GM23338 (cell line): ENCODE measurements around the gene GLI1. TPM values are rescaled to one million over a fixed set of nuclear protein-coding genes. Genes with fewer than 3 reads are reported as not detected.
"Not testable (repeated sequence)": the region's sequence is repeated elsewhere in the genome, so short reads cannot be mapped to it uniquely, and the experiment has no call there.

Experiments used
- ATAC-seq: fragments of 200-7000 bp; cut with Tn5 transposase; 3 replicates; pipeline ENCODE4 v1.9.1; 2020
- DNase-seq: peaks from one replicate; pipeline ENCODE4 v3.0.0-alpha.2; 2015; ENCODE audit warnings: low spot score
- H2AFZ ChIP-seq: fragments of 200-600 bp; sonication (generic); 2 replicates; pipeline ENCODE4 v1.8.0; 2016; ENCODE audit warnings: antibody characterized with exemption, mild to moderate bottlenecking, moderate library complexity
- H3F3A ChIP-seq: fragments of 200-600 bp; sonication (generic); replicated peaks from 2 replicates; pipeline ENCODE4 v1.8.0; 2017; ENCODE audit warnings: antibody characterized with exemption, mixed run types, low read depth
- H3K27ac ChIP-seq: fragments of 200-600 bp; sonication (generic); 2 replicates; pipeline ENCODE4 v1.6.1; 2016; ENCODE audit warnings: low read depth
- H3K27me3 ChIP-seq: fragments of 200-600 bp; sonication (generic); 2 replicates; pipeline ENCODE4 v1.8.0; 2016; ENCODE audit warnings: mild to moderate bottlenecking, mixed run types, moderate library complexity; ENCODE audit not compliant: insufficient read depth
- H3K36me3 ChIP-seq: fragments of 200-600 bp; sonication (generic); 2 replicates; pipeline ENCODE4 v1.8.0; 2016; ENCODE audit warnings: mild to moderate bottlenecking; ENCODE audit not compliant: insufficient read depth
- H3K4me1 ChIP-seq: fragments of 200-600 bp; sonication (generic); 2 replicates; pipeline ENCODE4 v1.8.0; 2016; ENCODE audit warnings: mild to moderate bottlenecking, moderate library complexity; ENCODE audit not compliant: insufficient read depth
- H3K4me2 ChIP-seq: fragments of 200-600 bp; sonication (generic); 2 replicates; pipeline ENCODE4 v1.7.1; 2017; ENCODE audit warnings: mixed run types
- H3K4me3 ChIP-seq: fragments of 200-600 bp; sonication (generic); 2 replicates; pipeline ENCODE4 v1.6.1; 2016; ENCODE audit warnings: mixed run types
- H3K79me2 ChIP-seq: fragments of 200-600 bp; sonication (generic); replicated peaks from 2 replicates; pipeline ENCODE4 v1.8.0; 2017; ENCODE audit warnings: mild to moderate bottlenecking; ENCODE audit not compliant: insufficient read depth
- H3K9me2 ChIP-seq: fragments of 200-600 bp; sonication (generic); 2 replicates; pipeline ENCODE4 v1.8.0; 2017; ENCODE audit not compliant: insufficient read depth
- H4K20me1 ChIP-seq: fragments of 200-600 bp; sonication (generic); replicated peaks from 2 replicates; pipeline ENCODE4 v1.8.0; 2017; ENCODE audit warnings: mild to moderate bottlenecking; ENCODE audit not compliant: insufficient read depth
- H3K27ac Mint-ChIP-seq: 2 replicates; pipeline ENCODE4 v1.8.0; 2020; ENCODE audit warnings: inconsistent platforms, mild to moderate bottlenecking, moderate library complexity, mixed read lengths
- H3K27me3 Mint-ChIP-seq: 3 replicates; pipeline ENCODE4 v1.8.0; 2022; ENCODE audit warnings: low read depth, mild to moderate bottlenecking, moderate library complexity, mixed read lengths, inconsistent platforms; ENCODE audit not compliant: insufficient read depth, poor library complexity
- H3K36me3 Mint-ChIP-seq: 3 replicates; pipeline ENCODE4 v1.8.0; 2021; ENCODE audit warnings: low read depth, mild to moderate bottlenecking, inconsistent platforms, moderate library complexity, mixed read lengths
- H3K4me1 Mint-ChIP-seq: 3 replicates; pipeline ENCODE4 v1.8.0; 2020; ENCODE audit warnings: mild to moderate bottlenecking, inconsistent platforms, mixed read lengths
- H3K4me3 Mint-ChIP-seq: 3 replicates; pipeline ENCODE4 v1.8.0; 2021; ENCODE audit warnings: moderate library complexity, mild to moderate bottlenecking, inconsistent platforms, mixed read lengths
- H3K9me3 Mint-ChIP-seq: 3 replicates; pipeline ENCODE4 v1.8.0; 2020; ENCODE audit warnings: moderate library complexity, mild to moderate bottlenecking, inconsistent platforms, mixed read lengths
- CREB1 ChIP-seq: fragments of 250-450 bp; sonication (Bioruptor Pico); IDR thresholded peaks from 2 replicates; pipeline ENCODE4 v1.5.0; 2020; ENCODE audit warnings: low read depth, mild to moderate bottlenecking, moderate library complexity
- EZH2phosphoT487 ChIP-seq: fragments of 200-600 bp; sonication (generic); IDR thresholded peaks from one replicate; pipeline ENCODE4 v1.8.1; 2018; ENCODE audit warnings: antibody characterized with exemption; ENCODE audit not compliant: unreplicated experiment
- JUNB ChIP-seq: IDR thresholded peaks from one replicate; pipeline ENCODE4 v1.6.1; 2016; ENCODE audit warnings: antibody characterized with exemption; ENCODE audit not compliant: unreplicated experiment
- STAT1 ChIP-seq: IDR thresholded peaks from one replicate; pipeline ENCODE4 v1.6.1; 2016; ENCODE audit warnings: antibody characterized with exemption; ENCODE audit not compliant: unreplicated experiment
- ZNF114 ChIP-seq: fragments of 250-450 bp; sonication (Bioruptor Pico); IDR thresholded peaks from 2 replicates; pipeline ENCODE4 v1.5.0; 2020; ENCODE audit warnings: mild to moderate bottlenecking, moderate library complexity
- ZNF331 ChIP-seq: fragments of 250-450 bp; sonication (Bioruptor Pico); IDR thresholded peaks from 2 replicates; pipeline ENCODE4 v1.5.0; 2020; ENCODE audit warnings: low read depth, mild to moderate bottlenecking, moderate library complexity
- polyA plus RNA-seq: library from polyadenylated mRNA; unstranded; fragments of >200 nt; fragmentation: Nextera tagmentation; extraction: Ambion mirVana; gene quantifications from 2 replicates; pipeline ENCODE4 v1.2.1, GENCODE V29; 2016
- total RNA-seq: library from RNA; depleted of rRNA; stranded (reverse); fragments of >200 nt; shearing (Covaris generic); gene quantifications from 2 replicates; pipeline ENCODE4 v1.2.3, GENCODE V29; 2014

Gene GLI1
- total and polyA plus RNA-seq, 2 experiments from 2014 or later: 5.6 to 18.1 TPM

- H3K27me3 Mint-ChIP-seq: peaks cover 8% of the 10 kb centered on the region
- H3K36me3 Mint-ChIP-seq: peaks cover 10% of the 10 kb centered on the region
- DNase-seq (no peak), ATAC-seq (no peak)
- Histone ChIP-seq H4K20me1 (no peaks in the 10 kb centered on the region), H3K27ac (no peak overlapping the region), H3F3A (no peaks in the 10 kb centered on the region), H3K27me3 (no peaks in the 10 kb centered on the region), H2AFZ (no peak overlapping the region), H3K4me1 (no peaks in the 10 kb centered on the region), H3K9me2 (no peaks in the 10 kb centered on the region), H3K4me3 (no peak overlapping the region), H3K79me2 (no peaks in the 10 kb centered on the region), H3K4me2 (no peak overlapping the region), H3K36me3 (no peaks in the 10 kb centered on the region)
- H3K4me1 Mint-ChIP-seq: peaks cover 4% of the 10 kb centered on the region; the same call in 2 of the 3 replicates
- H3K27ac Mint-ChIP-seq: no peak overlapping the region
- peaks cover 18% of the 10 kb centered on the region for H3K9me3 Mint-ChIP-seq
- TF ChIP-seq ZNF114 (CRISPR knock-in tag) (no peak), STAT1 (no peak), ZNF331 (CRISPR knock-in tag) (no peak)
- H3K4me3 Mint-ChIP-seq: no peak overlapping the region
These were observed 21.2 kb upstream of the GLI1 start for GRCh38 chr12:57438400-57438799.

- peaks cover 10% of the 10 kb centered on the region for H3K36me3 Mint-ChIP-seq
- no peak for DNase-seq
- no peak overlapping the region for H2AFZ ChIP-seq
- H3K27ac Mint-ChIP-seq: no peak overlapping the region
- no peaks in the 10 kb centered on the region for H3K4me1 ChIP-seq
- H3K27me3 ChIP-seq: no peaks in the 10 kb centered on the region
- H3K4me3 Mint-ChIP-seq: no peak overlapping the region; the same call in 2 of the 3 replicates
- no peaks in the 10 kb centered on the region for H4K20me1 ChIP-seq
- H3K27ac ChIP-seq: no peak overlapping the region
- H3K79me2 ChIP-seq: no peaks in the 10 kb centered on the region
- H3K9me2 ChIP-seq: no peaks in the 10 kb centered on the region
- H3K4me3 ChIP-seq: no peak overlapping the region
- no peaks in the 10 kb centered on the region for H3F3A ChIP-seq
- no peaks in the 10 kb centered on the region; the same call in 2 of the 3 replicates for H3K4me1 Mint-ChIP-seq
- H3K36me3 ChIP-seq: no peaks in the 10 kb centered on the region
- no peak overlapping the region for H3K4me2 ChIP-seq
- no peak for TF ChIP-seq EZH2phosphoT487
- no peak for TF ChIP-seq CREB1 (CRISPR knock-in tag)
- TF ChIP-seq JUNB: no peak
- no peak for ATAC-seq
- peaks cover 8% of the 10 kb centered on the region for H3K27me3 Mint-ChIP-seq
- peaks cover 18% of the 10 kb centered on the region for H3K9me3 Mint-ChIP-seq
These were observed 19.8 kb upstream of the GLI1 start for GRCh38 chr12:57439762-57440266.

GRCh38 chr12:57441393-57441792, 18.2 kb upstream of the GLI1 start:
- not testable (repeated sequence) for DNase-seq, H3K36me3 Mint-ChIP-seq

More at GRCh38 chr12:57441393-57441792, 18.2 kb upstream of the GLI1 start:
- H4K20me1 ChIP-seq, H3K4me1 Mint-ChIP-seq, H3K36me3 ChIP-seq, H3K4me3 ChIP-seq, H3K27me3 ChIP-seq, H3K4me2 ChIP-seq, H2AFZ ChIP-seq, ATAC-seq, H3K27ac Mint-ChIP-seq, H3K79me2 ChIP-seq, H3K4me3 Mint-ChIP-seq, H3K27ac ChIP-seq, H3F3A ChIP-seq, H3K9me2 ChIP-seq, H3K4me1 ChIP-seq, H3K27me3 Mint-ChIP-seq: not testable (repeated sequence)
- peaks cover 18% of the 10 kb centered on the region for H3K9me3 Mint-ChIP-seq
